PC-3 (cell line): ENCODE measurements around the gene NUP50. TPM values are rescaled to one million over a fixed set of nuclear protein-coding genes. Genes with fewer than 3 reads are reported as not detected.

Source experiments
- ATAC-seq: fragments of 200-7000 bp; cut with Tn5 transposase; 2 replicates; pipeline ENCODE4 v1.9.1; 2020; ENCODE audit warnings: mild to moderate bottlenecking, moderate library complexity
- BruUV-seq: library from RNA; stranded (reverse); fragments of 400-500 nt; replicated peaks from 2 replicates; lab custom pipeline; 2021; lab: Mats Ljungman, UMichigan
- CTCF ChIA-PET: fragments of 300-600 bp; sonication (Branson Sonifier 250); formaldehyde crosslinking; loops from one replicate; lab custom pipeline; 2022; ENCODE audit warnings: antibody characterized with exemption; lab: Charles Lee
- POLR2A ChIA-PET: fragments of 300-600 bp; sonication (Branson Sonifier 250); formaldehyde crosslinking; loops from one replicate; lab custom pipeline; 2022; ENCODE audit warnings: antibody characterized with exemption; ENCODE audit not compliant: unreplicated experiment; lab: Charles Lee
- DNase-seq: peaks from one replicate; pipeline ENCODE4 v3.0.0-alpha.2; 2015
- H2AFZ ChIP-seq: fragments of 300-600 bp; sonication (generic); 2 replicates; pipeline ENCODE4 v1.6.0; 2016; ENCODE audit warnings: antibody characterized with exemption, low read length
- H3F3A ChIP-seq: fragments of 300-600 bp; sonication (generic); one replicate; pipeline ENCODE4 v1.6.0; 2017; ENCODE audit warnings: antibody characterized with exemption, low read length, control low read depth, mild to moderate bottlenecking; ENCODE audit not compliant: unreplicated experiment
- H3K27ac ChIP-seq: fragments of 300-600 bp; sonication (generic); 2 replicates; pipeline ENCODE4 v1.5.1; 2016; ENCODE audit warnings: mild to moderate bottlenecking, low read length
- H3K27me3 ChIP-seq: fragments of 300-600 bp; sonication (generic); 2 replicates; pipeline ENCODE4 v1.6.1; 2016; ENCODE audit warnings: low read length, mixed read lengths
- H3K36me3 ChIP-seq: fragments of 300-600 bp; sonication (generic); 2 replicates; pipeline ENCODE4 v1.6.1; 2016; ENCODE audit warnings: low read depth, mixed run types, low read length, mixed read lengths
- H3K4me1 ChIP-seq: fragments of 300-600 bp; sonication (generic); 2 replicates; pipeline ENCODE4 v1.5.1; 2016; ENCODE audit warnings: low read length; ENCODE audit not compliant: insufficient read depth
- H3K4me2 ChIP-seq: fragments of 300-600 bp; sonication (generic); 2 replicates; pipeline ENCODE4 v1.6.0; 2016; ENCODE audit warnings: low read length
- H3K4me3 ChIP-seq: fragments of 300-600 bp; sonication (generic); 2 replicates; pipeline ENCODE4 v1.5.1; 2016; ENCODE audit warnings: mild to moderate bottlenecking, low read length, mixed read lengths
- H3K79me2 ChIP-seq: fragments of 300-600 bp; sonication (generic); 2 replicates; pipeline ENCODE4 v1.6.1; 2017; ENCODE audit warnings: low read length, mixed read lengths
- H3K9ac ChIP-seq: fragments of 300-600 bp; sonication (generic); 2 replicates; pipeline ENCODE4 v1.6.0; 2016; ENCODE audit warnings: mild to moderate bottlenecking, low read length
- H3K9me2 ChIP-seq: fragments of 300-600 bp; sonication (generic); replicated peaks from 2 replicates; pipeline ENCODE4 v1.6.1; 2016; ENCODE audit warnings: mixed run types, low read length, mixed read lengths
- H3K9me3 ChIP-seq: fragments of 300-600 bp; sonication (generic); 2 replicates; pipeline ENCODE4 v1.6.1; 2016; ENCODE audit warnings: low read length, mixed read lengths
- H4K20me1 ChIP-seq: fragments of 300-600 bp; sonication (generic); 2 replicates; pipeline ENCODE4 v1.6.1; 2016; ENCODE audit warnings: low read length, mixed read lengths
- EZH2 ChIP-seq: fragments of 300-600 bp; sonication (generic); IDR thresholded peaks from one replicate; pipeline ENCODE4 v1.6.1; 2017; ENCODE audit warnings: antibody characterized with exemption, mild to moderate bottlenecking, low read length; ENCODE audit not compliant: unreplicated experiment
- EZH2phosphoT487 ChIP-seq: fragments of 300-600 bp; sonication (generic); IDR thresholded peaks from 2 replicates; pipeline ENCODE4 v1.6.1; 2018; ENCODE audit warnings: mild to moderate bottlenecking, antibody characterized with exemption, low read length, borderline replicate concordance
- intact Hi-C: fragments of 100-400 bp; cut with micrococcal nuclease; formaldehyde crosslinking; loops from 2 replicates; pipeline ENCODE4 v1.9.0; 2023
- total RNA-seq: library from RNA; depleted of rRNA; stranded (reverse); fragments of >200 nt; gene quantifications from 2 replicates; pipeline ENCODE4 v1.2.3, GENCODE V29; 2014
- TF ChIP-seq, protein P1 (sequence below): fragments of 300-600 bp; sonication (generic); conservative IDR thresholded peaks from 2 replicates; pipeline ENCODE4 v1.5.1; 2017; ENCODE audit warnings: antibody characterized with exemption, low read depth, mild to moderate bottlenecking, low read length

The NUP50 gene
- total RNA-seq, 1 experiment from 2014 or later: 69.9 TPM

GRCh38 chr22:45210577-45210976 is 46.9 kb downstream of the NUP50 start:
- ChIA-PET CTCF (interaction anchor here (0.5 kb wide), 1 partner anchor 112 kb away, joined by 5 read pairs; no protein-coding TSS in a partner anchor), POLR2A (no interaction called here)
- no peak overlapping the region for H2AFZ ChIP-seq
- no peak overlapping the region for H3K27ac ChIP-seq
- H3K9me3 ChIP-seq: no peaks in the 10 kb centered on the region
- no peak overlapping the region for H3K9ac ChIP-seq
- BruUV-seq: no TSS peak
- H3F3A ChIP-seq: no peaks in the 10 kb centered on the region
- ATAC-seq (no peak), DNase-seq (no peak)
- peaks cover 19% of the 10 kb centered on the region for H3K4me1 ChIP-seq
- no peaks in the 10 kb centered on the region for H3K9me2 ChIP-seq
- H3K36me3 ChIP-seq: no peaks in the 10 kb centered on the region
- TF ChIP-seq EZH2phosphoT487: no peak
- TF ChIP-seq EZH2: no peak
- TF ChIP-seq, protein P1, sequence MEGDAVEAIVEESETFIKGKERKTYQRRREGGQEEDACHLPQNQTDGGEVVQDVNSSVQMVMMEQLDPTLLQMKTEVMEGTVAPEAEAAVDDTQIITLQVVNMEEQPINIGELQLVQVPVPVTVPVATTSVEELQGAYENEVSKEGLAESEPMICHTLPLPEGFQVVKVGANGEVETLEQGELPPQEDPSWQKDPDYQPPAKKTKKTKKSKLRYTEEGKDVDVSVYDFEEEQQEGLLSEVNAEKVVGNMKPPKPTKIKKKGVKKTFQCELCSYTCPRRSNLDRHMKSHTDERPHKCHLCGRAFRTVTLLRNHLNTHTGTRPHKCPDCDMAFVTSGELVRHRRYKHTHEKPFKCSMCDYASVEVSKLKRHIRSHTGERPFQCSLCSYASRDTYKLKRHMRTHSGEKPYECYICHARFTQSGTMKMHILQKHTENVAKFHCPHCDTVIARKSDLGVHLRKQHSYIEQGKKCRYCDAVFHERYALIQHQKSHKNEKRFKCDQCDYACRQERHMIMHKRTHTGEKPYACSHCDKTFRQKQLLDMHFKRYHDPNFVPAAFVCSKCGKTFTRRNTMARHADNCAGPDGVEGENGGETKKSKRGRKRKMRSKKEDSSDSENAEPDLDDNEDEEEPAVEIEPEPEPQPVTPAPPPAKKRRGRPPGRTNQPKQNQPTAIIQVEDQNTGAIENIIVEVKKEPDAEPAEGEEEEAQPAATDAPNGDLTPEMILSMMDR: no peak
- no peak overlapping the region for H3K4me3 ChIP-seq
- no peaks in the 10 kb centered on the region for H3K79me2 ChIP-seq
- no peaks in the 10 kb centered on the region for H3K27me3 ChIP-seq
- H4K20me1 ChIP-seq: no peaks in the 10 kb centered on the region
- H3K4me2 ChIP-seq: no peak overlapping the region
- intact Hi-C loops: no loop called here

- no peak for DNase-seq
- peaks cover 19% of the 10 kb centered on the region for H3K4me1 ChIP-seq
- no peak overlapping the region for H3K27ac ChIP-seq
- H4K20me1 ChIP-seq: no peaks in the 10 kb centered on the region
- H3K4me2 ChIP-seq: no peak overlapping the region
- H3F3A ChIP-seq: no peaks in the 10 kb centered on the region
- H3K9ac ChIP-seq: no peak overlapping the region
- no peaks in the 10 kb centered on the region for H3K79me2 ChIP-seq
- ChIA-PET POLR2A (no interaction called here), CTCF (no interaction called here)
- intact Hi-C loops: no loop called here
- TF ChIP-seq EZH2phosphoT487 (no peak), EZH2 (no peak)
- TF ChIP-seq, protein P1: no peak
- no TSS peak for BruUV-seq
- H3K9me2 ChIP-seq: no peaks in the 10 kb centered on the region
- no peaks in the 10 kb centered on the region for H3K36me3 ChIP-seq
- no peak for ATAC-seq
- no peak overlapping the region for H3K4me3 ChIP-seq
- no peaks in the 10 kb centered on the region for H3K9me3 ChIP-seq
- no peak overlapping the region for H2AFZ ChIP-seq
- no peaks in the 10 kb centered on the region for H3K27me3 ChIP-seq
Observed at GRCh38 chr22:45210991-45211390, 47.3 kb downstream of the NUP50 start.

- BruUV-seq: no TSS peak
- CTCF ChIA-PET: no interaction called here
- Histone ChIP-seq H3K4me2 (no peak overlapping the region), H3F3A (no peaks in the 10 kb centered on the region), H3K79me2 (no peaks in the 10 kb centered on the region), H3K4me3 (no peak overlapping the region), H3K9ac (no peak overlapping the region), H3K4me1 (peaks cover 19% of the 10 kb centered on the region), H3K9me2 (no peaks in the 10 kb centered on the region), H3K36me3 (no peaks in the 10 kb centered on the region), H3K27me3 (no peaks in the 10 kb centered on the region), H3K9me3 (no peaks in the 10 kb centered on the region), H2AFZ (no peak overlapping the region), H4K20me1 (no peaks in the 10 kb centered on the region), H3K27ac (no peak overlapping the region)
- no peak for TF ChIP-seq EZH2
- TF ChIP-seq EZH2phosphoT487: no peak
- TF ChIP-seq, protein P1: no peak
- ATAC-seq (no peak), DNase-seq (no peak)
- POLR2A ChIA-PET: no interaction called here
- intact Hi-C loops: no loop called here
Observed at GRCh38 chr22:45211435-45211834, 47.7 kb downstream of the NUP50 start.
